ENCODE measurements around the gene ZNF410.

The ZNF410 gene

GRCh38 chr14:73949752-73950734, 63.4 kb downstream of the ZNF410 start, which contains the start of the genes COQ6 and FAM161B:
COQ6 (plus strand) TSS chr14:73950302; CDS start chr14:73950333, 31 bp downstream.
FAM161B (minus strand) TSS chr14:73950094; CDS start chr14:73950026, 68 bp downstream.
- peak; percentile 82 to 91 for DNase-seq (ENCODE audit: extremely low read depth in 1 of 2, low read depth in 1 of 2)

- no peak for DNase-seq (ENCODE audit: extremely low read depth in 1 of 2, low read depth in 1 of 2)
These were observed 67.1 kb downstream of the ZNF410 start for GRCh38 chr14:73953731-73954130.

GRCh38 chr14:73955674-73956073, 69.0 kb downstream of the ZNF410 start:
- DNase-seq (ENCODE audit: extremely low read depth in 1 of 2, low read depth in 1 of 2), result no peak

- no peak for DNase-seq (ENCODE audit: extremely low read depth in 1 of 2, low read depth in 1 of 2)
These were observed 71.9 kb downstream of the ZNF410 start for GRCh38 chr14:73958591-73958990.

- DNase-seq (ENCODE audit: extremely low read depth in 1 of 2, low read depth in 1 of 2), result no peak
These were observed 74.5 kb downstream of the ZNF410 start for GRCh38 chr14:73961192-73961591.

- no peak for DNase-seq (ENCODE audit: extremely low read depth in 1 of 2, low read depth in 1 of 2)
These were observed 78.6 kb downstream of the ZNF410 start for GRCh38 chr14:73965216-73965615.

GRCh38 chr14:73968885-73969284, 82.2 kb downstream of the ZNF410 start:
- no peak for DNase-seq (ENCODE audit: extremely low read depth in 1 of 2, low read depth in 1 of 2)

- DNase-seq (ENCODE audit: extremely low read depth in 1 of 2, low read depth in 1 of 2), result no peak
These were observed 86.8 kb downstream of the ZNF410 start for GRCh38 chr14:73973497-73973896.

- DNase-seq (ENCODE audit: extremely low read depth in 1 of 2, low read depth in 1 of 2), result no peak
These were observed 89.5 kb downstream of the ZNF410 start for GRCh38 chr14:73976125-73976524.

- DNase-seq (ENCODE audit: extremely low read depth in 1 of 2, low read depth in 1 of 2), result no peak
These were observed 91.2 kb downstream of the ZNF410 start for GRCh38 chr14:73977896-73978295.

Data from stimulated activated CD8-positive, alpha-beta memory T cell treated with anti-CD3 and anti-CD28 coated beads, Interleukin-7, amount 100 ng/mL, for 48 hours (primary cell).